Coronary artery (tissue), 2 donors: Measurements from ENCODE around the gene CPLX1.
"Not testable (repeated sequence)": the region's sequence is repeated elsewhere in the genome, so short reads cannot be mapped to it uniquely, and the experiment has no call there.

ENCODE experiments used
- DNase-seq: peaks from one replicate; pipeline ENCODE4 v3.0.0-alpha.2; 2017; ENCODE audit warnings: low spot score
- H3K27ac ChIP-seq, 2 donors: fragments of 200-600 bp; sonication (generic); one replicate each; pipeline ENCODE4 v1.5.1; 2016 to 2019
- H3K4me3 ChIP-seq: fragments of 200-600 bp; sonication (generic); 2 replicates; pipeline ENCODE4 v1.5.1; 2016; ENCODE audit warnings: mild to moderate bottlenecking, moderate library complexity
- CTCF ChIP-seq: fragments of 200-600 bp; sonication (generic); IDR thresholded peaks from one replicate; pipeline ENCODE4 v1.5.1; 2019; ENCODE audit warnings: antibody characterized with exemption

CPLX1 gene

GRCh38 chr4:779555-779954, 46.4 kb downstream of the CPLX1 start:
- Histone ChIP-seq H3K4me3 (peak overlapping the region; percentile 3), H3K27ac (no peak overlapping the region)
- TF ChIP-seq CTCF, result no peak
- no peak for DNase-seq

- Histone ChIP-seq H3K4me3 (no peak overlapping the region), H3K27ac (no peak overlapping the region)
- DNase-seq, result no peak
- TF ChIP-seq CTCF, result no peak
Observed at GRCh38 chr4:777520-778262, 48.2 kb downstream of the CPLX1 start.

- no peak overlapping the region for H3K27ac ChIP-seq
- DNase-seq, result no peak
- H3K4me3 ChIP-seq, result no peak overlapping the region
- no peak for TF ChIP-seq CTCF
Observed at GRCh38 chr4:776743-777441, 49.0 kb downstream of the CPLX1 start.

- not testable (repeated sequence) for H3K27ac ChIP-seq, DNase-seq, H3K4me3 ChIP-seq
Observed at GRCh38 chr4:775485-775884, 50.4 kb downstream of the CPLX1 start.

GRCh38 chr4:774419-775092, 51.4 kb downstream of the CPLX1 start:
- not testable (repeated sequence) for DNase-seq, H3K27ac ChIP-seq, H3K4me3 ChIP-seq

GRCh38 chr4:773214-773613, 52.7 kb downstream of the CPLX1 start:
- Histone ChIP-seq H3K4me3 (no peak overlapping the region), H3K27ac (peak overlapping the region in 1 of 2 donors; percentile 45)
- no peak for TF ChIP-seq CTCF
- no peak for DNase-seq

- Histone ChIP-seq H3K27ac (peak overlapping the region in 1 of 2 donors; percentile 45), H3K4me3 (no peak overlapping the region)
- no peak for TF ChIP-seq CTCF
- DNase-seq, result no peak
Observed at GRCh38 chr4:772776-773175, 53.2 kb downstream of the CPLX1 start.

GRCh38 chr4:772118-772517, 53.8 kb downstream of the CPLX1 start:
- DNase-seq, result no peak
- Histone ChIP-seq H3K27ac (peak overlapping the region in 1 of 2 donors; percentile 45), H3K4me3 (no peak overlapping the region)
- no peak for TF ChIP-seq CTCF
